HepG2 (cell line): ENCODE data around the gene IL22. TPM values are rescaled to one million over a fixed set of nuclear protein-coding genes. Genes with fewer than 3 reads are reported as not detected.

Source experiments
- CHD2 ChIP-seq: IDR thresholded peaks from 2 replicates; pipeline ENCODE4 v1.6.1; 2011; ENCODE audit warnings: low read depth, low read length, improper control_type of control experiment
- MXD4 ChIP-seq: IDR thresholded peaks from 2 replicates; pipeline ENCODE4 v1.6.1; 2016; ENCODE audit warnings: mild to moderate bottlenecking, missing biosample characterization, missing genetic modification reagents
- PITX1 ChIP-seq: sonication (generic); formaldehyde crosslinking; IDR thresholded peaks from 2 replicates; pipeline ENCODE4 v1.5.1; 2020; ENCODE audit warnings: mild to moderate bottlenecking, missing genetic modification reagents
- ZEB1 ChIP-seq: IDR thresholded peaks from 2 replicates; pipeline ENCODE4 v1.6.1; 2012; ENCODE audit warnings: mild to moderate bottlenecking, low read depth, inconsistent platforms; ENCODE audit not compliant: insufficient replicate concordance
- ZNF12 ChIP-seq: sonication (generic); formaldehyde crosslinking; IDR thresholded peaks from 2 replicates; pipeline ENCODE4 v1.5.0; 2020; ENCODE audit warnings: missing genetic modification reagents
- polyA plus RNA-seq, 8 experiments: library from polyadenylated mRNA; depleted of rRNA in 3 of 8; stranded (reverse) in 7 of 8; unstranded in 1 of 8; fragments of >200 nt; fragmentation: Illumina TruSeq in 4 of 8; extraction: Trizol in 4 of 8; gene quantifications; 2 replicates each; pipeline versions ENCODE4 v1.2.1 to v1.2.3, GENCODE V29; 2011 to 2016; ENCODE audit warnings: low read depth in 4 of 8, missing spikeins in 1 of 8, mixed read lengths in 1 of 8; ENCODE audit not compliant: insufficient read depth in 1 of 8
- total RNA-seq, 5 experiments: library from RNA; depleted of rRNA; stranded (reverse); fragments of >200 nt; fragmentation: Illumina TruSeq; extraction: Trizol; gene quantifications; 2 replicates each; pipeline ENCODE4 v1.2.3, GENCODE V29; 2016; ENCODE audit warnings: low read depth in 1 of 5
- TF ChIP-seq, protein P1 (sequence below): sonication (generic); formaldehyde crosslinking; IDR thresholded peaks from 2 replicates; pipeline ENCODE4 v1.5.0; 2020; ENCODE audit warnings: mild to moderate bottlenecking, missing genetic modification reagents, borderline replicate concordance
- TF ChIP-seq, protein P2 (sequence below): sonication (generic); formaldehyde crosslinking; IDR thresholded peaks from 2 replicates; pipeline ENCODE4 v1.5.0; 2020; ENCODE audit warnings: missing genetic modification reagents
- TF ChIP-seq, protein P3 (sequence below): conservative IDR thresholded peaks from 2 replicates; pipeline ENCODE4 v1.6.1; 2018; ENCODE audit warnings: missing genetic modification reagents
- TF ChIP-seq, protein P4 (sequence below): IDR thresholded peaks from 2 replicates; pipeline ENCODE4 v1.6.1; 2016; ENCODE audit warnings: missing biosample characterization, missing genetic modification reagents, low read depth

IL22 gene
- total and polyA plus RNA-seq, 2 of the 13 experiments (the other 11 are each of a cell fraction or from before 2014, with no cell fraction given), result not detected

DNA sequence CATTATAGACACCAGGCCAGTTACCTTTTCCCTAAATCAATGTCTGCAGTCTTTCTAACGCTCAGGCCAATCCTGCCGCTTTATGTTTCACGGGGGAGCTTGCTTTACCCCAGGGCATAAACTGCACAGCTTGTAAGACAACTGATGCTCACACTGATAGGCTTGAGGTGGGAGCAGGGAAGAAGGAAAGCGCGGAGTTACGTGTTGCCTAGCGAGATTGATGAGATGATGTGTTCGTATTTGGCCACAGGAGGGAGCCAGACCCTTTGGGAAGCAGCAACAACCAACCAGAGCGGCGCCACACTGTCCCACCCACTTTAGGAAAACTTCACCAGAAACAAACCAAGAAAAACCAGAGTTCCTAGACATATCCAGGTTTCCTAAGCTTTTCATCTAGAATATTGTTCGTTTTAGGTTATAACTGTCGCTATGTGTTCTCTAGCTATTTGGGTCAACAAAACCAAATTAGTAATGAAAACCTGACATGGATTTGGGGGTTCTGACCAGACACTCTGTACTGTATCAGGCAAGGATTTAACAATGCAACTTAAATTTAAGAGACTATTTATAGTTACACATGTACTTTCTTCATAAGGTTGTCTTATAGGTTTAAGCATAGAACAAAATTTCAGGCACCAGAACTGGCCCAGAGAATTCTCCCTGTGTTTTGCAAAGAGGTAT lies 30.2 kb downstream of the IL22 start (continued):
- no peak for TF ChIP-seq MXD4 (CRISPR knock-in tag)
- TF ChIP-seq ZEB1, result no peak
- TF ChIP-seq, protein P1, sequence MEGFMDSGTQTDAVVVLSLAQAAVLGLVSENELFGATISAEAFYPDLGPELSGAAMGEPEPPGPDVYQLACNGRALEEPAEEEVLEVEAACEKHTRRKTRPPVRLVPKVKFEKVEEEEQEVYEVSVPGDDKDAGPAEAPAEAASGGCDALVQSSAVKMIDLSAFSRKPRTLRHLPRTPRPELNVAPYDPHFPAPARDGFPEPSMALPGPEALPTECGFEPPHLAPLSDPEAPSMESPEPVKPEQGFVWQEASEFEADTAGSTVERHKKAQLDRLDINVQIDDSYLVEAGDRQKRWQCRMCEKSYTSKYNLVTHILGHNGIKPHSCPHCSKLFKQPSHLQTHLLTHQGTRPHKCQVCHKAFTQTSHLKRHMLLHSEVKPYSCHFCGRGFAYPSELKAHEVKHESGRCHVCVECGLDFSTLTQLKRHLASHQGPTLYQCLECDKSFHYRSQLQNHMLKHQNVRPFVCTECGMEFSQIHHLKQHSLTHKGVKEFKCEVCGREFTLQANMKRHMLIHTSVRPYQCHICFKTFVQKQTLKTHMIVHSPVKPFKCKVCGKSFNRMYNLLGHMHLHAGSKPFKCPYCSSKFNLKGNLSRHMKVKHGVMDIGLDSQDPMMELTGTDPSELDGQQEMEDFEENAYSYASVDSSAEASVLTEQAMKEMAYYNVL (CRISPR knock-in tag), result no peak
- TF ChIP-seq, protein P2, sequence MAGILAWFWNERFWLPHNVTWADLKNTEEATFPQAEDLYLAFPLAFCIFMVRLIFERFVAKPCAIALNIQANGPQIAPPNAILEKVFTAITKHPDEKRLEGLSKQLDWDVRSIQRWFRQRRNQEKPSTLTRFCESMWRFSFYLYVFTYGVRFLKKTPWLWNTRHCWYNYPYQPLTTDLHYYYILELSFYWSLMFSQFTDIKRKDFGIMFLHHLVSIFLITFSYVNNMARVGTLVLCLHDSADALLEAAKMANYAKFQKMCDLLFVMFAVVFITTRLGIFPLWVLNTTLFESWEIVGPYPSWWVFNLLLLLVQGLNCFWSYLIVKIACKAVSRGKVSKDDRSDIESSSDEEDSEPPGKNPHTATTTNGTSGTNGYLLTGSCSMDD (CRISPR knock-in tag), result no peak
- TF ChIP-seq, protein P3, sequence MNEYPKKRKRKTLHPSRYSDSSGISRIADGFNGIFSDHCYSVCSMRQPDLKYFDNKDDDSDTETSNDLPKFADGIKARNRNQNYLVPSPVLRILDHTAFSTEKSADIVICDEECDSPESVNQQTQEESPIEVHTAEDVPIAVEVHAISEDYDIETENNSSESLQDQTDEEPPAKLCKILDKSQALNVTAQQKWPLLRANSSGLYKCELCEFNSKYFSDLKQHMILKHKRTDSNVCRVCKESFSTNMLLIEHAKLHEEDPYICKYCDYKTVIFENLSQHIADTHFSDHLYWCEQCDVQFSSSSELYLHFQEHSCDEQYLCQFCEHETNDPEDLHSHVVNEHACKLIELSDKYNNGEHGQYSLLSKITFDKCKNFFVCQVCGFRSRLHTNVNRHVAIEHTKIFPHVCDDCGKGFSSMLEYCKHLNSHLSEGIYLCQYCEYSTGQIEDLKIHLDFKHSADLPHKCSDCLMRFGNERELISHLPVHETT, result no peak
- TF ChIP-seq PITX1, result no peak
- TF ChIP-seq ZNF12 (CRISPR knock-in tag), result no peak
- TF ChIP-seq, protein P4, sequence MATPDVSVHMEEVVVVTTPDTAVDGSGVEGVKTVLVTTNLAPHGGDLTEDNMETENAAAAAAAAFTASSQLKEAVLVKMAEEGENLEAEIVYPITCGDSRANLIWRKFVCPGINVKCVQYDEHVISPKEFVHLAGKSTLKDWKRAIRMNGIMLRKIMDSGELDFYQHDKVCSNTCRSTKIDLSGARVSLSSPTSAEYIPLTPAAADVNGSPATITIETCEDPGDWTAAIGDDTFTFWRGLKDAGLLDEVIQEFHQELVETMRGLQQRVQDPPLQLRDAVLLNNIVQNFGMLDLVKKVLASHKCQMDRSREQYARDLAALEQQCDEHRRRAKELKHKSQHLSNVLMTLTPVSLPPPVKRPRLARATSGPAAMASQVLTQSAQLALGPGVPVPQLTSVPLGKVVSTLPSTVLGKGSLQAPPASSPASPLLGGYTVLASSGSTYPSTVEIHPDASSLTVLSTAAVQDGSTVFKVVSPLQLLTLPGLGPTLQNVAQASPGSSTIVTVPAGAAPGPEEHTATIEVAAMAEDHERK, result no peak
- no peak for TF ChIP-seq CHD2
